ENCODE measurements around the gene DAZAP2. TPM values are rescaled to one million over a fixed set of nuclear protein-coding genes. Genes with fewer than 3 reads are reported as not detected.
"Not testable (repeated sequence)": the region's sequence is repeated elsewhere in the genome, so short reads cannot be mapped to it uniquely, and the experiment has no call there.

Gene DAZAP2
- total and polyA plus RNA-seq, 12 donors = 39.7 to 228 (median 165) TPM

GRCh38 chr12:51225771-51226170 is 12.9 kb upstream of the DAZAP2 start:
- H3K27ac ChIP-seq = no peak overlapping the region
- no peaks in the 10 kb centered on the region for H3K4me1 ChIP-seq
- no peak for TF ChIP-seq CTCF (IDR thresholded peaks at IDR 0.05)
- ATAC-seq = no peak
- H3K36me3 ChIP-seq = no peaks in the 10 kb centered on the region
- H3K9me3 ChIP-seq = no peaks in the 10 kb centered on the region
- H3K27me3 ChIP-seq = no peaks in the 10 kb centered on the region
- intact Hi-C loops (cut with DNase I) = no loop called here
- no peak overlapping the region for H3K4me3 ChIP-seq
- DNase-seq = no peak
- WGBS, 2 donors = 90 to 93% methylated on average over 2 of the region's 2 CpGs

GRCh38 chr12:51227112-51227511 is 11.5 kb upstream of the DAZAP2 start:
- H3K4me1 ChIP-seq; H3K9me3 ChIP-seq; H3K4me3 ChIP-seq; H3K27ac ChIP-seq; intact Hi-C loops (cut with DNase I); H3K36me3 ChIP-seq; DNase-seq; H3K27me3 ChIP-seq; ATAC-seq: not testable (repeated sequence)
- WGBS, 2 donors = 85 to 89% methylated on average over 5 of the region's 5 CpGs

GRCh38 chr12:51227962-51228361 is 10.7 kb upstream of the DAZAP2 start:
- Histone ChIP-seq H3K27ac (no peak overlapping the region), H3K4me1 (no peaks in the 10 kb centered on the region), H3K4me3 (no peak overlapping the region), H3K27me3 (no peaks in the 10 kb centered on the region), H3K9me3 (no peaks in the 10 kb centered on the region), H3K36me3 (no peaks in the 10 kb centered on the region)
- ATAC-seq = no peak
- no peak for DNase-seq
- WGBS, 2 donors = 92 to 100% methylated on average over 1 of the region's 1 CpG
- intact Hi-C loops (cut with DNase I) = no loop called here
- TF ChIP-seq CTCF (IDR thresholded peaks at IDR 0.05) = no peak

- H3K9me3 ChIP-seq = no peaks in the 10 kb centered on the region
- H3K27me3 ChIP-seq = no peaks in the 10 kb centered on the region
- intact Hi-C loops (cut with DNase I) = no loop called here
- no peak for ATAC-seq
- no peak for DNase-seq
- no peak overlapping the region for H3K27ac ChIP-seq
- no peaks in the 10 kb centered on the region for H3K4me1 ChIP-seq
- no peak for TF ChIP-seq CTCF (IDR thresholded peaks at IDR 0.05)
- H3K4me3 ChIP-seq = no peak overlapping the region
- 96 to 97% methylated on average over 7 of the region's 7 CpGs for WGBS, 2 donors
- no peaks in the 10 kb centered on the region for H3K36me3 ChIP-seq
These were observed 9.4 kb upstream of the DAZAP2 start for GRCh38 chr12:51229116-51229809.

- no peak for TF ChIP-seq CTCF (IDR thresholded peaks at IDR 0.05)
- Histone ChIP-seq H3K4me3 (no peak overlapping the region), H3K27me3 (no peaks in the 10 kb centered on the region), H3K36me3 (no peaks in the 10 kb centered on the region), H3K27ac (no peak overlapping the region), H3K9me3 (no peaks in the 10 kb centered on the region), H3K4me1 (no peaks in the 10 kb centered on the region)
- no peak for DNase-seq
- ATAC-seq = no peak
- intact Hi-C loops (cut with DNase I) = loop anchor here in 3 of 10 donors (10.0 kb wide), 1 partner anchor 148 kb away; the partner anchor contains the start of gene CSRNP2 (in 3 of the 3)
These were observed 6.0 kb upstream of the DAZAP2 start for GRCh38 chr12:51232642-51233041.
